ENCODE data around the gene CTNNA3. TPM values are rescaled to one million over a fixed set of nuclear protein-coding genes. Genes with fewer than 3 reads are reported as not detected.

CTNNA3 gene
- total RNA-seq, 1 experiment from 2014 or later: not detected

GRCh38 chr10:67665491-67665890 lies 30.5 kb downstream of the CTNNA3 start:
- DNase-seq (ENCODE audit: low read depth): no peak

GRCh38 chr10:67664942-67665341 lies 31.1 kb downstream of the CTNNA3 start:
- no peak for DNase-seq (ENCODE audit: low read depth)

GRCh38 chr10:67663449-67664087 lies 32.4 kb downstream of the CTNNA3 start:
- no peak for DNase-seq (ENCODE audit: low read depth)

GRCh38 chr10:67662415-67662814 lies 33.6 kb downstream of the CTNNA3 start:
- DNase-seq (ENCODE audit: low read depth): no peak

GRCh38 chr10:67659497-67659896 lies 36.5 kb downstream of the CTNNA3 start:
- DNase-seq (ENCODE audit: low read depth): no peak

- DNase-seq (ENCODE audit: low read depth): no peak
Observed at GRCh38 chr10:67657775-67658174, 38.2 kb downstream of the CTNNA3 start.

- no peak for DNase-seq (ENCODE audit: low read depth)
Observed at GRCh38 chr10:67650558-67650957, 45.4 kb downstream of the CTNNA3 start.

GRCh38 chr10:67648613-67649229 lies 47.3 kb downstream of the CTNNA3 start:
- no peak for DNase-seq (ENCODE audit: low read depth)

- DNase-seq (ENCODE audit: low read depth): no peak
Observed at GRCh38 chr10:67630904-67631303, 65.1 kb downstream of the CTNNA3 start.

- peak; percentile 1 for DNase-seq (ENCODE audit: low read depth)
Observed at GRCh38 chr10:67629461-67629971, 66.5 kb downstream of the CTNNA3 start.

- no peak for DNase-seq (ENCODE audit: low read depth)
Observed at GRCh38 chr10:67622984-67623383, 73.0 kb downstream of the CTNNA3 start.

GRCh38 chr10:67622511-67622910 lies 73.5 kb downstream of the CTNNA3 start:
- DNase-seq (ENCODE audit: low read depth): no peak

- DNase-seq (ENCODE audit: low read depth): no peak
Observed at GRCh38 chr10:67621834-67622233, 74.2 kb downstream of the CTNNA3 start.

GRCh38 chr10:67618116-67618515 lies 77.9 kb downstream of the CTNNA3 start:
- DNase-seq (ENCODE audit: low read depth): no peak

- peak; percentile 44 for DNase-seq (ENCODE audit: low read depth)
Observed at GRCh38 chr10:67612577-67613537, 83.1 kb downstream of the CTNNA3 start.

GRCh38 chr10:67612176-67612575 lies 83.8 kb downstream of the CTNNA3 start:
- no peak for DNase-seq (ENCODE audit: low read depth)

- no peak for DNase-seq (ENCODE audit: low read depth)
Observed at GRCh38 chr10:67609996-67610793, 85.8 kb downstream of the CTNNA3 start.

- DNase-seq (ENCODE audit: low read depth): no peak
Observed at GRCh38 chr10:67608001-67608400, 88.0 kb downstream of the CTNNA3 start.

- peak; percentile 1 for DNase-seq (ENCODE audit: low read depth)
Observed at GRCh38 chr10:67607472-67607871, 88.5 kb downstream of the CTNNA3 start.

- DNase-seq (ENCODE audit: low read depth): peak; percentile 62
Observed at GRCh38 chr10:67606572-67606971, 89.4 kb downstream of the CTNNA3 start.

GRCh38 chr10:67603701-67604100 lies 92.3 kb downstream of the CTNNA3 start:
- no peak for DNase-seq (ENCODE audit: low read depth)
